Panc1 (cell line): Measurements from ENCODE around the gene EFNA5. TPM values are rescaled to one million over a fixed set of nuclear protein-coding genes. Genes with fewer than 3 reads are reported as not detected.

Experiments used
- ATAC-seq: fragments of 200-7000 bp; cut with Tn5 transposase; 2 replicates; pipeline ENCODE4 v1.9.1; 2020; ENCODE audit warnings: mild to moderate bottlenecking, moderate library complexity
- BruUV-seq: library from RNA; stranded (reverse); fragments of 400-500 nt; replicated peaks from 2 replicates; lab custom pipeline; 2021; lab: Mats Ljungman, UMichigan
- CTCF ChIA-PET: fragments of 300-600 bp; sonication (Branson Sonifier 250); formaldehyde crosslinking; loops from one replicate; lab custom pipeline; 2022; ENCODE audit warnings: antibody characterized with exemption; lab: Charles Lee
- POLR2A ChIA-PET: fragments of 300-600 bp; sonication (Branson Sonifier 250); formaldehyde crosslinking; loops from one replicate; lab custom pipeline; 2022; ENCODE audit warnings: antibody characterized with exemption; lab: Charles Lee
- DNase-seq: peaks from one replicate; pipeline ENCODE4 v3.0.0-alpha.2; 2010; ENCODE audit warnings: low read depth, low spot score
- H3K27ac ChIP-seq: 2 replicates; pipeline ENCODE4 v1.5.1; 2011; ENCODE audit warnings: mild to moderate bottlenecking, low read length, inconsistent platforms
- H3K27me3 ChIP-seq: fragments of 200-500 bp; sonication (Bioruptor generic); 2 replicates; pipeline ENCODE4 v1.6.0; 2014; ENCODE audit warnings: low read length, inconsistent platforms; ENCODE audit not compliant: control insufficient read depth, insufficient read depth
- H3K36me3 ChIP-seq: fragments of 200-500 bp; sonication (Bioruptor generic); 2 replicates; pipeline ENCODE4 v1.5.1; 2014; ENCODE audit warnings: inconsistent platforms, mild to moderate bottlenecking, low read length, moderate library complexity; ENCODE audit not compliant: control insufficient read depth, insufficient read depth
- H3K4me1 ChIP-seq: 2 replicates; pipeline ENCODE4 v1.5.1; 2011; ENCODE audit warnings: inconsistent platforms, mild to moderate bottlenecking, low read length, moderate library complexity; ENCODE audit not compliant: control insufficient read depth, insufficient read depth
- H3K4me3 ChIP-seq, 2 experiments: 2 replicates each; pipeline ENCODE4 v1.5.1; 2011 to 2012; ENCODE audit warnings: low read depth in 2 of 2, low read length in 2 of 2, mild to moderate bottlenecking in 2 of 2, inconsistent platforms in 1 of 2, moderate library complexity in 1 of 2
- H3K9me3 ChIP-seq: fragments of 200-500 bp; sonication (Bioruptor generic); 2 replicates; pipeline ENCODE4 v1.5.1; 2014; ENCODE audit warnings: low read depth, mild to moderate bottlenecking, inconsistent platforms, low read length, moderate library complexity; ENCODE audit not compliant: control insufficient read depth, insufficient read depth
- CTCF ChIP-seq: fragments of 450-650 bp; IDR thresholded peaks from 2 replicates; pipeline ENCODE4 v1.5.1; 2017; ENCODE audit warnings: mild to moderate bottlenecking
- POLR2AphosphoS5 ChIP-seq: IDR thresholded peaks from 2 replicates; pipeline ENCODE4 v1.6.1; 2012; ENCODE audit warnings: mild to moderate bottlenecking, low read depth, low read length, moderate library complexity
- REST ChIP-seq, 2 experiments: IDR thresholded peaks; 2 replicates each; pipeline ENCODE4 v1.6.1; 2011 to 2012; ENCODE audit warnings: low read depth in 2 of 2, control low read depth in 1 of 2, low read length in 1 of 2, mild to moderate bottlenecking in 1 of 2, moderate library complexity in 1 of 2; ENCODE audit not compliant: insufficient read depth in 1 of 2
- SIN3A ChIP-seq: IDR thresholded peaks from 2 replicates; pipeline ENCODE4 v1.6.1; 2012; ENCODE audit warnings: low read depth, mild to moderate bottlenecking, low read length, moderate library complexity, borderline replicate concordance; ENCODE audit not compliant: insufficient read depth
- TCF7L2 ChIP-seq: IDR thresholded peaks from 2 replicates; pipeline ENCODE4 v1.6.1; 2011; ENCODE audit warnings: mild to moderate bottlenecking, low read depth, low read length, inconsistent platforms
- in situ Hi-C: cut with HindIII; loops from 2 replicates; pipeline ENCODE4 v1.10.0; 2016; ENCODE audit warnings: low sequenced_read_pairs, low pct_unique_long_range_greater_than_20kb
- intact Hi-C: fragments of 100-400 bp; cut with micrococcal nuclease; formaldehyde crosslinking; loops from one replicate; pipeline ENCODE4 v1.10.0; 2022; ENCODE audit not compliant: unreplicated experiment
- total RNA-seq: library from RNA; stranded (reverse); gene quantifications from one replicate; pipeline ENCODE4 v1.2.1, GENCODE V29; 2021; ENCODE audit not compliant: unreplicated experiment

The EFNA5 gene
- total RNA-seq, 1 experiment from 2014 or later = 30.5 TPM

- CTCF ChIA-PET = no interaction called here
- no peaks in the 10 kb centered on the region for H3K27me3 ChIP-seq
- H3K4me3 ChIP-seq = no peak overlapping the region
- TF ChIP-seq REST (IDR thresholded peaks at IDR 0.05; ENCODE audit: insufficient read depth in 1 of 2, low read depth in 2 of 2, low read length in 1 of 2) = no peak
- TF ChIP-seq TCF7L2 = no peak
- no peak for TF ChIP-seq SIN3A
- TF ChIP-seq POLR2AphosphoS5 = no peak
- no peak for TF ChIP-seq CTCF
- H3K4me1 ChIP-seq = peaks cover 11% of the 10 kb centered on the region
- no peak for ATAC-seq
- in situ Hi-C loops (no loop called here), intact Hi-C loops (no loop called here)
- H3K9me3 ChIP-seq = no peaks in the 10 kb centered on the region
- BruUV-seq = no TSS peak
- H3K36me3 ChIP-seq = no peaks in the 10 kb centered on the region
- H3K27ac ChIP-seq = no peak overlapping the region
- POLR2A ChIA-PET = no interaction called here
- no peak for DNase-seq
These were observed 153.3 kb downstream of the EFNA5 start for GRCh38 chr5:107517185-107518033.

- Histone ChIP-seq H3K36me3 (no peaks in the 10 kb centered on the region), H3K27me3 (no peaks in the 10 kb centered on the region), H3K27ac (no peak overlapping the region), H3K4me1 (peaks cover 11% of the 10 kb centered on the region), H3K9me3 (no peaks in the 10 kb centered on the region), H3K4me3 (no peak overlapping the region)
- intact Hi-C loops (no loop called here), in situ Hi-C loops (no loop called here)
- ATAC-seq (no peak), DNase-seq (no peak)
- CTCF ChIA-PET = no interaction called here
- BruUV-seq = no TSS peak
- POLR2A ChIA-PET = no interaction called here
- no peak for TF ChIP-seq CTCF
- no peak for TF ChIP-seq POLR2AphosphoS5
- no peak for TF ChIP-seq REST (IDR thresholded peaks at IDR 0.05; ENCODE audit: insufficient read depth in 1 of 2, low read depth in 2 of 2, low read length in 1 of 2)
- no peak for TF ChIP-seq SIN3A
- no peak for TF ChIP-seq TCF7L2
These were observed 154.1 kb downstream of the EFNA5 start for GRCh38 chr5:107516452-107517184.
